ENCODE data around the gene ERC2.

DNA sequence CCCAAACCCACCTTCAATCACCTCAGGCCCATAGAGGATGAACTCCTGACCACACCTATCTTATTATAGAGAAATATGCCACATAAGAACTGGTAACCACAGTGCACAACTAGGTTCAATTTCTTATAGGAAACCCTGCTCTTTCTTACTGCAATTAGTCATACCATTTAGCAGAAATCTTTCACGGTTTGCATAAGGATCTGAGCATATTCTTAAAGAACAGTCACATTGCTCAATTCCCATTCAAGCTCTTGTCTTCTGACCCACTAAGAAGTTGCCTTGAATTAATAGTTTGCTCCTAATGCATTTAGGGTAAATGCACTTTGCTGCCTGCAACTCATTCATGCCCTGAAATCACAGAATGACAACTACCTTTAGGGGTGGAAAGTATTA is 9.2 kb downstream of the ERC2 start:
- TF ChIP-seq CTCF (IDR thresholded peaks at IDR 0.05; ENCODE audit: insufficient read depth, low read length, poor library complexity, severe bottlenecking) (no peak), EZH2phosphoT487 (conservative IDR thresholded peaks at IDR 0.05; ENCODE audit: low read length) (no peak)

Measured in SU-DHL-6 (cell line).